HG02938 (cell line): ENCODE data around the gene LYRM2.
A peak's percentile ranks its signal among the peaks of the same experiment; 100 is the strongest.

ENCODE experiments used
- ATAC-seq: cut with Tn5 transposase; IDR thresholded peaks from one replicate; pipeline ENCODE4 v1.9.1; 2021; ENCODE audit warnings: mild to moderate bottlenecking, moderate library complexity; ENCODE audit not compliant: unreplicated experiment

LYRM2 gene

GRCh38 chr6:89597372-89597771, 41.2 kb downstream of the LYRM2 start:
- no peak for ATAC-seq

DNA sequence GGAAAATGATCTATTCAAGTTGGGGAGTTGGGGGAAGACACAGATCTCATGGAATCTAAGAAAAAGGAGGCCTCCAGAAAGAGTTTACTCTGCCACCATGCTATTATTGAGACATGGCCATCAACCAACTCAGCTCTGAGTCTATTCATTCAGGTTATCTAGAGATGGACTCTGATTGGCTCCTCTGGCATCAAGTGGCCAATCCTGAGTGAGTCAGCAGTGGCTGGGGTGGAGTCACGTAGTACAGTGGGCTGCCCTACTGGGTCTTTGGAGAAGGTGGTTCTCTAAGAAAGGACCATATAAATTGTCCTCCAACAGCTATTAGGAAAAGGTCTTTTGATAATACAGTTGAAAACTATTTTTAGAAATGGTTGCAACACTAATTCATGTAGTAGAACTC, 42.1 kb downstream of the LYRM2 start:
- no peak for ATAC-seq

DNA sequence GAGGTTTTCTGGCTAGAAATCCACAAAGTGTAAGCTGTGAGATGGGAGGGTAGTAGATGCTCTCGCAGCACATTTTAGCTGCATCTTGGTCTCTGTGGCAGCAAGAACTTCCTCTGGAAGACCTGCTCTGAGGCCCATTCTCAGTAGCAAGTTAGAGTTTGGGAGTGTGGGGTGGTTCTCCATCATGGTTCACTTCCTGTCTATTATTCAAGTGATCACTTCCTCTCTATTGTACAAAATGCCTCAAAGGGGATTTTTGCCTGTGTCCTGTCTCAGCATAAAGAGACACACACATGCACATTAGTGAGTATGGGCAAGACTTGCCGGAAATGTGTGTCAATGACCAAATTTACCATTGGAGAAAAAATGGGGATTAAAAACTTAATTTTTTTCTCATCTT, 42.5 kb downstream of the LYRM2 start:
- peak; percentile 89 for ATAC-seq

GRCh38 chr6:89591745-89592144, 46.8 kb downstream of the LYRM2 start:
- ATAC-seq: no peak

DNA sequence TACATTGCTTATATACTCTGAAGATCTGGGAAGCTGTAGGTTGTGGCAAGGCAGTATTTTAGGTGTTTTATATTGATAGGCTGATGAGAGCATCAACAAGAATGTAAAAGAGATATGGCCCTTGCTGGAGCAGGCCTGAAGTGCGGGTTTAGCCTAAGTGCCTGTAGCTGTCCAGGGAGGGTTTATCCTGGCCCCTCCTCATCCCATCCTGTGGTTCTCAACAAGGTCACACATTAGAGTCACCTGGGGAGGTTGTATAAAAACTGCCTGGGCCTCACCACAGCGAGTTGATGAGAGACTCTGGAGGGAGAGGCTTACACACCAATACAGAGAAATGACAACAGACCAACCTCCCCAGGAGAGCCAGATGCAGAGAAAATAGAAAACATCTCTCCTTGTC, 48.4 kb downstream of the LYRM2 start:
- ATAC-seq: no peak

GRCh38 chr6:89589297-89590025, 49.1 kb downstream of the LYRM2 start:
- ATAC-seq: no peak

- no peak for ATAC-seq
These were observed 53.4 kb downstream of the LYRM2 start for GRCh38 chr6:89585154-89585553.

- ATAC-seq: no peak
These were observed 54.0 kb downstream of the LYRM2 start for GRCh38 chr6:89584539-89584938.

DNA sequence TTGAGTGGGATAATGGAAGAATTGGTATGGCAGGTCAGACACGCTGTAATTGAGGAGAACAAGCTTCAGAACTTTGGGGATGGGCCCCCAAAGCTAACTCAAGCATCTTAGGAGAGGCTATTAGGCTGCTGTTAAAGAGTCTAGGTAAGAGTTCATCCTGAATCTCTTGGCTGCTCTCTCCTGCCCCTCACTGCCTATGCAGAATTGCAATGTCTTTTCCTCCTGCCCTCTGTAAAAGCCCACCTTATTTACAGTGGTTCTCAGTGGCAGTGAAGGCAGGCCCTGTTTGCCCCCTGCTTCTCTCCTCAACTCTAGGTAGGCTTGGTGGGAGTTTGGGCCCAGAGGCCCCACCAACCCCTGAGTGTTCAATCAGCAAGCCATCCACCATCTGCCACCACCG, 55.0 kb downstream of the LYRM2 start:
- ATAC-seq: no peak

GRCh38 chr6:89582669-89583325, 55.8 kb downstream of the LYRM2 start:
- ATAC-seq: no peak

DNA sequence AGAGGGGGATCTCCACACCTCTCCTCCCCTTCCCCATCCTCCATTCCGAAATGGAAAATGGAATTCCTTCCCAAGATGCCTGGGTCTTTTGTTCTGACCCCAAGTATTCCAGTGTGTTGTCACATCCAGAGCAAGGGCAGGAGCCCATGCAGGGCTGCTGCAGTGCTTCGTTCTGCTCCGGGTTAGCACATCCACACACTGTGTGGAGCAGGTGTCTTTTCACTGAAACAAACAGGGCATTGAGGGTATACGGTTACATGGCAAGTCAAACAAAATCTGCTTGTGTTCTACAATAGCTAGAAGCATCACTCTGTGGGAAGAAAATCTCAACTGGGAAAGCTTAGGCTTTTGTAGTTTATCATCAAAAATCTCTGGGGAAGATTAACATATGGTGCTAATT, 56.9 kb downstream of the LYRM2 start:
- no peak for ATAC-seq

- ATAC-seq: no peak
These were observed 57.4 kb downstream of the LYRM2 start for GRCh38 chr6:89580997-89581666.

- no peak for ATAC-seq
These were observed 63.0 kb downstream of the LYRM2 start for GRCh38 chr6:89575562-89575960.

GRCh38 chr6:89574910-89575561, 63.5 kb downstream of the LYRM2 start:
- ATAC-seq: no peak

DNA sequence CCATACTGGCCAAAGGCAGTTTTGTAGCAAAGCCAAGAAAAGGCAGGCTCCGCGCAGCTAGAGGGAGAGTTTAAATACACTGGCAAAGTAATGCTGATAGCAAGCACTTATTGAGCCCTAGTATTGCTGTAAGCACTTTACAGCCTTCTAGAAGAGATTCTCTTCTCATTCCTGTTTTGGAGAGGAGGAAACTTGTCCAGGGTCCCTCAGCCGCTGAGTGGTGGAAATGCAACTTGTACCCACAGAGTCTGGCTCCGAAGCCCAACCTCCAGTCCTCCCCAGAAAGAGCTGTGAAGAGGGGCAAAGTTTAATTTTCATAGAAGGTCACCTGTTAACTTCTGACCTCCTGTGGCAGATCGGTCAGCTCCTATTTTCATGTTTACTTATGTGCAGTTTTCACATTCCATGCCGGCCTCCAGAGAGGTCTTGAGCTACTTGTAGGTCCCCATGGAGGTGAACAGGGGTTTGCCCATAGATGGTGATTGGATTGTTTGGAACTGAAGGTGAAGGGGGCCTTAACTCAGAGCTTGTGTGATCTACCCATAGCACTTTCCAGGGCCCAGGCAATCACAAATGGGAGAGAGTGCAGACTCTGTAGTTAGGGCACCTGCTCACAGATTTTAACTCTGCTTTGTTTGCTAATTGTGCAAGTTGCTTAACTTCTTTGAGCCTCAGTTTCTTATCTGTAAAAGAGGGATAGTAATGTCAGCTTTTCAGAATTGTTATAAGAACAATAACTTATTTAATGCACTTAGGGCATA, 70.7 kb downstream of the LYRM2 start:
- no peak for ATAC-seq

- ATAC-seq: no peak
These were observed 71.5 kb downstream of the LYRM2 start for GRCh38 chr6:89566930-89567629.

DNA sequence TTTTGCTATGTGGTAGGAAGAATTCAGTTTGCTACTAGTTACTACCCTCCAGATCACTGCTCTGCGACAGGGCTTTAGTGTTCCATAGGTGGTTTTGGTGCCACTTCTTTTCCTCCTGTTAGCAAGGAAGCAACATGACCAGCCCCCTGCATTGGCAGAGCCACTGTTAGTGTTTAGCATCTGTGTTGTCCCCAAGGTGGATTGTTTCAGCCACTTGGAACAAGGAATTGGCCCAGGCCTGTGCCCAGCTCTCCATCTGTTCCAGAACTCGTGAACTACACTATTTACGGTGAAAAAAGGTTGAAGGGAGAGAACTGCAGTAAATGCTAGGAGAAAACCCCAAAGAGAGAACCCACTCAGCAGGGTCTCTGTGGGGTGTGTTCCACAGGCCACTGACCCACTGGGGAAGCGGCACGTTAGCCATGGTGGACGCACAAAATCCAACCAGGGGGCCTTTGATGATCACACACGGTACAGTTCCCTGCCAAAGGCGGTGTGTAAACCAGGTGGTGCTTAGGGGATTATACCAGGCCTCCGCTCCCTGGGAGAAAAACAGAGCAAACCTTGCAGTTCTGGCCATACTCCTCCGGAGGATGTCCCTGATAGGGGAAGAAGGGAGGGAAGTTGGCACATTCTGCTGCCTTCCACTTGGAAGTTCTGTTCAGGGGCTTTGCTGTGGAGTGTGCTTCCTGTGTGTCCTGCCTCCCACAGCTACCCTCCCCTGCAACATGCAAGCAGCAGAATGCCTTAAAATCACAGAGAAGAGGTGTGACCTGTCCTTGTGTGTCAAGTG, 72.3 kb downstream of the LYRM2 start:
- no peak for ATAC-seq

GRCh38 chr6:89564752-89565427, 73.7 kb downstream of the LYRM2 start:
- no peak for ATAC-seq

DNA sequence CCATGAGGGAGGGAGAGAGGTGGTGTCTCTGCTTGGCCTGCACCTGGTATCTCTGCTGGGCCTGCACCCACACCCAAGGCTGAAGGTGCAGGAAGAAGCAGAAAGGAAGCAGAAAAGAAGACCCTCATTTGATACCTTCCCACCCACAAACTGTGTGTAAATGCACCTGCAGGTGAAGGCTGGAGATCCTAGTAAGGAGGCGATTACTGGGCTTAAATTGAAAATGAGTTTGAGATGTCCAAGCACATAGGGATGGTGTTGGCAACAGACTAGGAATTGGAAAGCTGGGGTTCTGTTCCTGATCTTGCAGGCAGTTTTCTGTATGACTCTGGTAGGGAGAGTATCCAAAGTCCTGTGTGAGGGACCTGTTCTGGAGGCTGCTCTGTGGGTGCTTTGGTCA, 74.7 kb downstream of the LYRM2 start:
- no peak for ATAC-seq
